GM18519 (cell line): ENCODE measurements around the gene KCNQ5.

ENCODE experiments used
- ATAC-seq: cut with Tn5 transposase; IDR thresholded peaks from one replicate; pipeline ENCODE4 v1.9.1; 2021; ENCODE audit warnings: mild to moderate bottlenecking, moderate library complexity; ENCODE audit not compliant: unreplicated experiment, low FRiP score

Gene KCNQ5

GRCh38 chr6:73030791-73031782 is 409.2 kb downstream of the KCNQ5 start:
- no peak for ATAC-seq

GRCh38 chr6:73032586-73032985 is 410.7 kb downstream of the KCNQ5 start:
- ATAC-seq, result no peak

GRCh38 chr6:73036689-73037088 is 414.8 kb downstream of the KCNQ5 start:
- ATAC-seq, result no peak

GRCh38 chr6:73041051-73041450 is 419.2 kb downstream of the KCNQ5 start:
- ATAC-seq, result no peak

GRCh38 chr6:73042892-73043291 is 421.0 kb downstream of the KCNQ5 start:
- no peak for ATAC-seq

- ATAC-seq, result no peak
Measured at GRCh38 chr6:73043446-73043845, 421.6 kb downstream of the KCNQ5 start.

GRCh38 chr6:73045609-73046008 is 423.7 kb downstream of the KCNQ5 start:
- no peak for ATAC-seq

- ATAC-seq, result no peak
Measured at GRCh38 chr6:73047801-73048200, 425.9 kb downstream of the KCNQ5 start.

- ATAC-seq, result no peak
Measured at GRCh38 chr6:73049971-73050594, 428.2 kb downstream of the KCNQ5 start.

GRCh38 chr6:73050706-73051105 is 428.8 kb downstream of the KCNQ5 start:
- ATAC-seq, result no peak

- no peak for ATAC-seq
Measured at GRCh38 chr6:73051147-73051546, 429.3 kb downstream of the KCNQ5 start.

- no peak for ATAC-seq
Measured at GRCh38 chr6:73054958-73055357, 433.1 kb downstream of the KCNQ5 start.

- ATAC-seq, result no peak
Measured at GRCh38 chr6:73058736-73059135, 436.9 kb downstream of the KCNQ5 start.

- no peak for ATAC-seq
Measured at GRCh38 chr6:73062130-73062529, 440.3 kb downstream of the KCNQ5 start.

GRCh38 chr6:73062837-73063236 is 441.0 kb downstream of the KCNQ5 start:
- no peak for ATAC-seq

- ATAC-seq, result no peak
Measured at GRCh38 chr6:73064266-73064665, 442.4 kb downstream of the KCNQ5 start.

GRCh38 chr6:73073238-73073637 is 451.4 kb downstream of the KCNQ5 start:
- ATAC-seq, result no peak

- ATAC-seq, result no peak
Measured at GRCh38 chr6:73074175-73074574, 452.3 kb downstream of the KCNQ5 start.

- no peak for ATAC-seq
Measured at GRCh38 chr6:73076211-73076954, 454.5 kb downstream of the KCNQ5 start.

- no peak for ATAC-seq
Measured at GRCh38 chr6:73078333-73078862, 456.5 kb downstream of the KCNQ5 start.
